Measurements from ENCODE around the gene GP1BB.
"Not testable (repeated sequence)": the region's sequence is repeated elsewhere in the genome, so short reads cannot be mapped to it uniquely, and the experiment has no call there.

The GP1BB gene

GRCh38 chr22:19693581-19693980 is 29.8 kb upstream of the GP1BB start:
- in situ Hi-C loops (cut with MboI; ENCODE audit: low sequenced_read_pairs) = no loop called here

GRCh38 chr22:19693981-19694670 is 29.2 kb upstream of the GP1BB start:
- in situ Hi-C loops (cut with MboI; ENCODE audit: low sequenced_read_pairs) = no loop called here

- in situ Hi-C loops (cut with MboI; ENCODE audit: low sequenced_read_pairs) = no loop called here
Observed at GRCh38 chr22:19694696-19695095, 28.6 kb upstream of the GP1BB start.

- in situ Hi-C loops (cut with MboI; ENCODE audit: low sequenced_read_pairs) = no loop called here
Observed at GRCh38 chr22:19696504-19697276, 26.6 kb upstream of the GP1BB start.

- in situ Hi-C loops (cut with MboI; ENCODE audit: low sequenced_read_pairs) = not testable (repeated sequence)
Observed at GRCh38 chr22:19697871-19698270, 25.5 kb upstream of the GP1BB start.

GRCh38 chr22:19700790-19701419 is 22.4 kb upstream of the GP1BB start:
- in situ Hi-C loops (cut with MboI; ENCODE audit: low sequenced_read_pairs) = no loop called here

GRCh38 chr22:19701420-19702145 is 21.8 kb upstream of the GP1BB start:
- in situ Hi-C loops (cut with MboI; ENCODE audit: low sequenced_read_pairs) = no loop called here

GRCh38 chr22:19703869-19704268 is 19.5 kb upstream of the GP1BB start:
- in situ Hi-C loops (cut with MboI; ENCODE audit: low sequenced_read_pairs) = no loop called here

- in situ Hi-C loops (cut with MboI; ENCODE audit: low sequenced_read_pairs) = no loop called here
Observed at GRCh38 chr22:19704355-19705015, 18.9 kb upstream of the GP1BB start.

GRCh38 chr22:19705181-19705934 is 18.0 kb upstream of the GP1BB start:
- in situ Hi-C loops (cut with MboI; ENCODE audit: low sequenced_read_pairs) = no loop called here

- in situ Hi-C loops (cut with MboI; ENCODE audit: low sequenced_read_pairs) = no loop called here
Observed at GRCh38 chr22:19706661-19707151, 16.6 kb upstream of the GP1BB start.

- in situ Hi-C loops (cut with MboI; ENCODE audit: low sequenced_read_pairs) = no loop called here
Observed at GRCh38 chr22:19707347-19708290, 15.7 kb upstream of the GP1BB start.

- in situ Hi-C loops (cut with MboI; ENCODE audit: low sequenced_read_pairs) = no loop called here
Observed at GRCh38 chr22:19708321-19709011, 14.9 kb upstream of the GP1BB start.

- in situ Hi-C loops (cut with MboI; ENCODE audit: low sequenced_read_pairs) = no loop called here
Observed at GRCh38 chr22:19709063-19709769, 14.1 kb upstream of the GP1BB start.

GRCh38 chr22:19710020-19710768 is 13.1 kb upstream of the GP1BB start:
- in situ Hi-C loops (cut with MboI; ENCODE audit: low sequenced_read_pairs) = no loop called here

- in situ Hi-C loops (cut with MboI; ENCODE audit: low sequenced_read_pairs) = no loop called here
Observed at GRCh38 chr22:19710769-19711106, 12.6 kb upstream of the GP1BB start.

- in situ Hi-C loops (cut with MboI; ENCODE audit: low sequenced_read_pairs) = no loop called here
Observed at GRCh38 chr22:19713245-19713644, 10.1 kb upstream of the GP1BB start.
